ENCODE measurements around the gene TDRD9.

TDRD9 gene

DNA sequence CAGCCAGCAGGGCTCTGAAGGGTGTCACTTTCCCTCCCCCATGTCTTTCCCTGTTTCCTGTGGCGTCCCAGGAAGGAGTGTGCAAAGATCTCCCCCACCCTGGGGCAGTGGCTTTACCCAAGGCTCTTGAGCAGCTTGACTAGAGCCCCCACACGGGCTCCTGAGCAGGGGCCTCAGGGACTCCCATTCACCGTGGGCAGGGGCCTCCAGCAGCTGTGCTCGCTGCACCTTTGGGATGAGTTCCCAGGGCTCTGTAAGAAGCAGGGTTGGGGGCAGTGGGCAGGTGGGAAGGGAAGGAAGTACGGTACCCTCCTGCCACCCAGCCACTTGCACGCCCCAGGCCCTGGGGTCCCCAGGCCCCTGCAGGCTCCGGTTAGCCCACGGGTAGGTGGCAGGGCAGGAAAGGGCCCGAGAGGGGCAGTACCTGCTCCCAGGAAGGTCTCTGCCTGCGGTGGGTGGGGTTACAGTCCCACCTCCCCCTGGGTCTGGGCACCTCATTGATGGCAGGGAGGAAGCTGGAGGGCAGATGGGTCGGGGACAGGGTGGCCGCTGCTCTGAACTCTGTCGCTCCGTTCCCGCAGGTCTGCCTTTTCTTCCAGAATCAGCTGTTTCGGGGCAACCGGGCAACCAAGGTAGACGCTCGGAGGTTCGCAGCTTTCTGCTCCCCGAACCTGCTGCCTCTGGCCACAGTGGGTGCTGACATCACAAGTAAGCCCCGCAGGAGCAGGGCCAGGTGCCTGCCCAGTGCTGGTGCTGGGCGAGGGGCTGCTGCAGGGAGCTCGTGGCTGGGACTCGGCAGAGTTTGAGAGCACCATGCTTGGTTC, 170.2 kb downstream of the TDRD9 start:
- no peak for DNase-seq (ENCODE audit: low read depth)
- H3K4me3 ChIP-seq (ENCODE audit: low read depth, low read length): no peak overlapping the region
- TF ChIP-seq POLR2A (IDR thresholded peaks at IDR 0.05; ENCODE audit: extremely low read depth, insufficient read length) (no peak), MYC (IDR thresholded peaks at IDR 0.05; ENCODE audit: low read depth, low read length) (no peak)
- TF ChIP-seq, protein P1, sequence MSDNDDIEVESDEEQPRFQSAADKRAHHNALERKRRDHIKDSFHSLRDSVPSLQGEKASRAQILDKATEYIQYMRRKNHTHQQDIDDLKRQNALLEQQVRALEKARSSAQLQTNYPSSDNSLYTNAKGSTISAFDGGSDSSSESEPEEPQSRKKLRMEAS (IDR thresholded peaks at IDR 0.05; ENCODE audit: low read depth, low read length): no peak
- TF ChIP-seq, protein P2, sequence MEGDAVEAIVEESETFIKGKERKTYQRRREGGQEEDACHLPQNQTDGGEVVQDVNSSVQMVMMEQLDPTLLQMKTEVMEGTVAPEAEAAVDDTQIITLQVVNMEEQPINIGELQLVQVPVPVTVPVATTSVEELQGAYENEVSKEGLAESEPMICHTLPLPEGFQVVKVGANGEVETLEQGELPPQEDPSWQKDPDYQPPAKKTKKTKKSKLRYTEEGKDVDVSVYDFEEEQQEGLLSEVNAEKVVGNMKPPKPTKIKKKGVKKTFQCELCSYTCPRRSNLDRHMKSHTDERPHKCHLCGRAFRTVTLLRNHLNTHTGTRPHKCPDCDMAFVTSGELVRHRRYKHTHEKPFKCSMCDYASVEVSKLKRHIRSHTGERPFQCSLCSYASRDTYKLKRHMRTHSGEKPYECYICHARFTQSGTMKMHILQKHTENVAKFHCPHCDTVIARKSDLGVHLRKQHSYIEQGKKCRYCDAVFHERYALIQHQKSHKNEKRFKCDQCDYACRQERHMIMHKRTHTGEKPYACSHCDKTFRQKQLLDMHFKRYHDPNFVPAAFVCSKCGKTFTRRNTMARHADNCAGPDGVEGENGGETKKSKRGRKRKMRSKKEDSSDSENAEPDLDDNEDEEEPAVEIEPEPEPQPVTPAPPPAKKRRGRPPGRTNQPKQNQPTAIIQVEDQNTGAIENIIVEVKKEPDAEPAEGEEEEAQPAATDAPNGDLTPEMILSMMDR (IDR thresholded peaks at IDR 0.05; ENCODE audit: low read depth, low read length): no peak

DNA sequence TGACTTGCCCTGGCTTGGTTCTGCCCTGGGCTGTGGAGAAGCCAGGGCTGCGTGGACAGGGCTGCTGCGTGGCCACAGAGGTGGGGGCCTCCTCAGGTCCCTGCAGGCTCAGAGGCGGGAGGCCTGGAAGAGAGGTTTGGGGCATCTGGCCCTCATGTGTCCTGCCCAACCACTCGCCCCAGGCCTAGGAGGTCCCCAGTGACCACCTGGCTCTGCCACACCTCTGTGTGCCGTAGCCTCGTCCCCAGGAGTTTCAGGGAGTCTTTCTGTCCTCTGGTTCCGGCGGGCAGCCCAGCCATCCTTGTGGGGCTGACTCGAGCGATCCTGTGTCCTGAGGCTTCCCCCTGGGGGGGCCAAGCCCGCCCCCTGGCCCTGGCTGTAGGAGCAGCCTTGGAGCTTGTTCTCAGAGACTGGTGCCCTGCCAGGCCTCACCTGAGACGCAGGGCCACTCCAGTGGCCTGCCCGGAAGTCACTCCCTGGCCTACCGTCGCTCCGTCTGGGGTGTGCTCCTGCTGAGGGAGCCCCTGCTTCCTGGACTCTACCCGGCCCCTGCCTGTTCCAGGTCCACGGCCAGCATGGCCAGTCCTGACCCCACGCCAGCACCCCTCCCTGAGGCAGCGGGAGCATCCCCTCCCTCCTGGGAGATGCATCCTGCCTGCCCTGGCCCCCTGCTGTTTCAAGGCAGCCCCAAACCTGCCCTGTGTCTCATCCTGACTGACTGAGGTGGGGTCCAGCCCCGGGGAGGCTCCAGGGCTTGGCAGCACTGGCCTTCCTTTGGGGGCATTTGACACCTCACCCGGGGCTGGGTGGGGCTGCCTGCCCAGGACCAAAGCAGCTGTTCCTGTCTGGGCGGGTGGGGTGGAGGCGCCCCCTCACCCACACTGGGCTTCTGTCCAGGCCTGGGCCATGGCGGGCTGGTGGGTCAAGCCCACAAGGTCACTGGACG, 171.1 kb downstream of the TDRD9 start:
- no peak for DNase-seq (ENCODE audit: low read depth)
- H3K4me3 ChIP-seq (ENCODE audit: low read depth, low read length): no peak overlapping the region
- no peak for TF ChIP-seq MYC (IDR thresholded peaks at IDR 0.05; ENCODE audit: low read depth, low read length)
- TF ChIP-seq, protein P1 (IDR thresholded peaks at IDR 0.05; ENCODE audit: low read depth, low read length): no peak
- TF ChIP-seq, protein P2 (IDR thresholded peaks at IDR 0.05; ENCODE audit: low read depth, low read length): no peak
- no peak for TF ChIP-seq POLR2A (IDR thresholded peaks at IDR 0.05; ENCODE audit: extremely low read depth, insufficient read length)

DNA sequence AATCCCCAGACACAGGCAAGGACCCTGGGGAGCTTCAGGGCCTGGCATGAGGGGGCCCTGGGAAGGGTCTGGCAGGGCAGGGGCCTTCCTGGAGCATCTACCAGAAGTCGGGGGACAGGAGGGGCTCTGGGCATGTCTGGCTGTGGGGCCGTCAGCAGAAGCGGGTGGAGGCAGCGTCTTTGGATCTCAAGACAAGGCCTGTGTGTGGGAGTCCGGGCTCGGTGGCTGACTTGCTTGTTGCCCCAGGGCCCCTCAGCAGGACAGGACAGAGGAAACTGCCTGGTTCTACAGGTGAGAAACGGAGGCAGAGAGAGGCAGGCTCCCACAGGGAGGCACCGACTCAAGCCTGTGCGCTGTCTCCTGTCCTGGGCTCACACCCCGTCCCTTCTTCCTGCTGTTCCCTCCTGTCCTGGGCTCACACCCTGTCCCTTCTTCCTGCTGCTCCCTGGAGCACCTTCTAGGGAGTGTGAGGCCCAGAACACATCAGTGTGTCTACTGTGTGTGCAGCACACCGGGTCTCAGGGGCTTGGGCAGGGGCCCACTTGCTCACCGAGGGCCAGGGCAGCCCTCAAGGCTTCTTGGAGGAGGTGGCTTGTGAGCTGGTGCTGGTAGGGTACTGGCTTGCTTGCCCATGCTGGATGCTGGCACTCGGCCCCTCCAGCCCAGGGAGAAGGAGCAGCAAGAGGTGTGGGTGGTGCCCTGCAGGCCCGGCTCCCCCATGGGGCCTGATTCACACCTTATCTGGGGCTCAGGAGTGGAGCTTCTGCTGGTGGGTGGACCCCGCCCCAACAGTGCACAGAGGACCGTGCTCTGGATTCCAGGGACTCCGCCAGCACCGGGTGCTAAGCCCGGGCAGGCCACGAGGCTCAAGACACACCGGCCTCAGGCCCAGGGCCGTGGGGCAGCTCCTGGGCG, 172.2 kb downstream of the TDRD9 start:
- TF ChIP-seq, protein P1 (IDR thresholded peaks at IDR 0.05; ENCODE audit: low read depth, low read length): no peak
- no peak for TF ChIP-seq POLR2A (IDR thresholded peaks at IDR 0.05; ENCODE audit: extremely low read depth, insufficient read length)
- TF ChIP-seq, protein P2 (IDR thresholded peaks at IDR 0.05; ENCODE audit: low read depth, low read length): no peak
- no peak for TF ChIP-seq MYC (IDR thresholded peaks at IDR 0.05; ENCODE audit: low read depth, low read length)
- H3K4me3 ChIP-seq (ENCODE audit: low read depth, low read length): no peak overlapping the region
- no peak for DNase-seq (ENCODE audit: low read depth)

DNA sequence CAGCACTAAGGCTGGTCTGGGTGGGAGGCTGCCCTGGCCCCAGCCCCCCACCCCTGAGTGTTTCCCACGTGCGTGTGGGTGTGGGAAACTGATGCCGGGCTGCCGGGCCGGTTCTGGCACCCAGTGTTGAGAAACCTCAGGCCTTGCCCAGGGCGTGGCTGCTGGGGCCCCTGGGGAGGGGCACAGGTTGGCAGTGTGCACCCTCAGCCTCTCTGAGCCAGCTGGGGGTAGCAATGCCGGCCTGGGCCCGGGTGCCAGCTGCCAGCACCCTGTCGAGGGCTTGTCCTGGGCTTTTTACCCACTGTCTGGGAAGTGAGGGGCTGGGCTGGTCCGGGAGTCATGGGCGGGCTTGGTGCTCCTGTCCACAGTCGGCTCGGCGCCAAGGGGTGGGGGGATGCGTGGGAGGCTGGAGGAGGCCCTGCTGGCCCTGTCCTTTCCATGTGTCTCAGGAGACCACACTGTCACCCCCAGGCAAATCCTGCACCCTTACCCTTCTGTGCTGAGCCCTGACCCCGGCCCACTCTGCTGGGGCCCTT, 172.9 kb downstream of the TDRD9 start:
- TF ChIP-seq POLR2A (IDR thresholded peaks at IDR 0.05; ENCODE audit: extremely low read depth, insufficient read length): no peak
- no peak overlapping the region for H3K4me3 ChIP-seq (ENCODE audit: low read depth, low read length)
- DNase-seq (ENCODE audit: low read depth): no peak

DNA sequence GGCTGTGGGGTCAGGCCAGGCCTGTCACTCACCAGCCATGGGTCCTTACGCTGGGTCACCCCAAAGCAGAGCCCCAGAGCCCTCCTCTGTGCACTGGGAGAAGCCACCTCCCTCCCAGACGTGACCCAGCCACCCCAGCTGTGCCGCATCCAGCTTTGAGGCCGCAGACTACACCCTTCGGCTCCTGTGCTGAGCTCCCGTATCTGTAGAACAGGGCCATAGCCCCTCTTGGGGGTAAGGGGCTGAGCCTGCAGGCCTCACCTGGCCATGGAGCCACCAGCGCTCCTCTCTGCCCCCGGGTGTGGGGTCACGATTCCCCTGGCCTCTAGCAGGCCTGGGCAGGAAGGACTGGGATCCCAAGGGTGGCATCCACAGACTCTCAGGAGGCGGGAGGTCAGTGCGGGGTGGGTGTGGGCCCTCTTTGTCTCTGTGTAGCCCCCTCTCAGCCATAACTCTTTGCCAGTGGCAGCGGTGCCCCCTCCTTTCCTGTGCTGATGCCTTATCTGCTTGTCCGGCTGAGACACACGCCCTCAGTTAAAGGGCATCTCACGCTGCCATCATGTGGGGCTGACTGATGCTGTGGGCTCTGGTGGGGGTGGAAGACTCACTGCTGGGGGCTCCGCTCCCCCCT, 173.5 kb downstream of the TDRD9 start:
- H3K4me3 ChIP-seq (ENCODE audit: low read depth, low read length): no peak overlapping the region
- TF ChIP-seq, protein P1 (IDR thresholded peaks at IDR 0.05; ENCODE audit: low read depth, low read length): no peak
- TF ChIP-seq POLR2A (IDR thresholded peaks at IDR 0.05; ENCODE audit: extremely low read depth, insufficient read length) (no peak), MYC (IDR thresholded peaks at IDR 0.05; ENCODE audit: low read depth, low read length) (no peak)
- TF ChIP-seq, protein P2 (IDR thresholded peaks at IDR 0.05; ENCODE audit: low read depth, low read length): no peak
- DNase-seq (ENCODE audit: low read depth): no peak
